Suprapubic skin (tissue), 4 donors: Measurements from ENCODE around the gene SENP1. TPM values are rescaled to one million over a fixed set of nuclear protein-coding genes. Genes with fewer than 3 reads are reported as not detected.

Experiments
- DNase-seq, 2 donors: peaks; one replicate each; pipeline ENCODE4 v3.0.0-alpha.2; 2019; ENCODE audit warnings: low spot score in 2 of 2
- H3K27ac ChIP-seq: fragments of 200-600 bp; sonication (generic); one replicate; pipeline ENCODE4 v1.5.1; 2019
- H3K27me3 ChIP-seq: fragments of 200-600 bp; sonication (generic); one replicate; pipeline ENCODE4 v1.5.1; 2019
- H3K36me3 ChIP-seq: fragments of 200-600 bp; sonication (generic); one replicate; pipeline ENCODE4 v1.5.1; 2019
- H3K4me1 ChIP-seq: fragments of 200-600 bp; sonication (generic); one replicate; pipeline ENCODE4 v1.5.1; 2019
- H3K4me3 ChIP-seq: fragments of 200-600 bp; sonication (generic); one replicate; pipeline ENCODE4 v1.5.1; 2019; ENCODE audit warnings: mild to moderate bottlenecking
- H3K9me3 ChIP-seq: fragments of 200-600 bp; sonication (generic); one replicate; pipeline ENCODE4 v1.5.1; 2019
- EP300 ChIP-seq: sonication (generic); formaldehyde crosslinking; IDR thresholded peaks from one replicate; pipeline ENCODE4 v1.6.1; 2017; ENCODE audit warnings: antibody characterized with exemption
- POLR2A ChIP-seq, 2 donors: fragments of 450-650 bp; IDR thresholded peaks; one replicate each; pipeline ENCODE4 v1.6.1; 2017; ENCODE audit warnings: antibody characterized with exemption in 2 of 2, mild to moderate bottlenecking in 2 of 2, moderate library complexity in 2 of 2
- POLR2AphosphoS5 ChIP-seq, 3 donors: sonication (generic); formaldehyde crosslinking; IDR thresholded peaks; one replicate each; pipeline ENCODE4 v1.6.1; 2017; ENCODE audit warnings: antibody characterized with exemption in 3 of 3
- WGBS: methylation state at CpG from one replicate; pipeline ENCODE4 v1.1.5; 2018; 5-methylcytosine and 5-hydroxymethylcytosine counted together
- total RNA-seq, 4 donors: library from RNA; depleted of rRNA; stranded (reverse); fragments of >200 nt; gene quantifications; one replicate each; pipeline ENCODE4 v1.1.0, GENCODE V29; 2016
- TF ChIP-seq, protein P1 (sequence below), 2 donors: fragments of 200-600 bp in 1 of 2; fragments of 450-650 bp in 1 of 2; sonication (generic) in 1 of 2; IDR thresholded peaks; one replicate each; pipeline ENCODE4 v1.5.1; 2016 to 2019; ENCODE audit warnings: antibody characterized with exemption in 2 of 2, mild to moderate bottlenecking in 1 of 2, moderate library complexity in 1 of 2

Gene SENP1
- total RNA-seq, 4 donors from 2014 or later: 13.5 to 25.5 (median 20.0) TPM

DNA sequence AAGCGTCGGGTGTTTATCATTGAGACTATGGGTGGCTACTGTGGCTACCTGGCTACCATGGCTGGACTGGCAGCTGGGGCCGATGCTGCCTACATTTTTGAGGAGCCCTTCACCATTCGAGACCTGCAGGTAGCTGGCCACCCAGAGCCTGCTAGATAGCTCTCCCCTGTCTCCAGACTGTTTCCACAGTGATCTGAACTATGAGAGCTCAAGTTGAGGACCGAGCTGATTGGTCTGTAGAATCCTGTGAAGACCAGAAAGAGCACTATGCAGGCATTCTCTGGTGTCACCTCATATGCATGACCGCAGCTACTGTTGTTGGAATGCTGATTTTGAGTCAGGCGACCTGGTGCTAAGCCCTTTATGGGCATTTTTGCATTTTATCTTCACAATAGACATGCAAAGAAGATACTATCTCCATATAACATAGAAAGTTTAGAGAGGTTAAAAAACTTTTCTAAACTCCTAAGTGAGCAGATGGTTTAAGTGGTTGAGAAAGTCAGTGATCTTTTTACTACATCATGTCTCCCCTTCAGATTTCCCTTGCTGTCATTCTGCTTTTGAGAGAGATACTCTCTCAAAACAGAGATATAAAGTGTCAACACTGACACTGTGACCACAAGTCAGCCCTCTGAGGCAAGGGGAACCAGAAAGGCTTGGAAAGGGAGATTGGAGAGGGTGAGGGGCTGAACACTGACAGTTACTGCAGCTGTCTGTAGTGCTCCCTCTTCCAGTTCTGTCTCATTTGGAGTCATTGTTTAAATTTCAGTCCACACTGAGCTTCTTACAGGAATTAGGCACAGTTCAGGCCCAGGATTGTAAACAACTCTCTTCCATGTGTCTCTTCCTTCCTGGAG lies 37.2 kb upstream of the SENP1 start:
- no peak for TF ChIP-seq EP300
- TF ChIP-seq POLR2AphosphoS5 (IDR thresholded peaks at IDR 0.05): no peak
- TF ChIP-seq, protein P1, sequence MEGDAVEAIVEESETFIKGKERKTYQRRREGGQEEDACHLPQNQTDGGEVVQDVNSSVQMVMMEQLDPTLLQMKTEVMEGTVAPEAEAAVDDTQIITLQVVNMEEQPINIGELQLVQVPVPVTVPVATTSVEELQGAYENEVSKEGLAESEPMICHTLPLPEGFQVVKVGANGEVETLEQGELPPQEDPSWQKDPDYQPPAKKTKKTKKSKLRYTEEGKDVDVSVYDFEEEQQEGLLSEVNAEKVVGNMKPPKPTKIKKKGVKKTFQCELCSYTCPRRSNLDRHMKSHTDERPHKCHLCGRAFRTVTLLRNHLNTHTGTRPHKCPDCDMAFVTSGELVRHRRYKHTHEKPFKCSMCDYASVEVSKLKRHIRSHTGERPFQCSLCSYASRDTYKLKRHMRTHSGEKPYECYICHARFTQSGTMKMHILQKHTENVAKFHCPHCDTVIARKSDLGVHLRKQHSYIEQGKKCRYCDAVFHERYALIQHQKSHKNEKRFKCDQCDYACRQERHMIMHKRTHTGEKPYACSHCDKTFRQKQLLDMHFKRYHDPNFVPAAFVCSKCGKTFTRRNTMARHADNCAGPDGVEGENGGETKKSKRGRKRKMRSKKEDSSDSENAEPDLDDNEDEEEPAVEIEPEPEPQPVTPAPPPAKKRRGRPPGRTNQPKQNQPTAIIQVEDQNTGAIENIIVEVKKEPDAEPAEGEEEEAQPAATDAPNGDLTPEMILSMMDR (IDR thresholded peaks at IDR 0.05): no peak
- TF ChIP-seq POLR2A (IDR thresholded peaks at IDR 0.05): no peak
- Histone ChIP-seq H3K4me3 (no peak overlapping the region), H3K4me1 (no peaks in the 10 kb centered on the region), H3K36me3 (peaks cover 96% of the 10 kb centered on the region), H3K9me3 (no peaks in the 10 kb centered on the region), H3K27ac (no peak overlapping the region), H3K27me3 (no peaks in the 10 kb centered on the region)
- no peak for DNase-seq
- 89% methylated on average over 7 of the region's 7 CpGs for WGBS

DNA sequence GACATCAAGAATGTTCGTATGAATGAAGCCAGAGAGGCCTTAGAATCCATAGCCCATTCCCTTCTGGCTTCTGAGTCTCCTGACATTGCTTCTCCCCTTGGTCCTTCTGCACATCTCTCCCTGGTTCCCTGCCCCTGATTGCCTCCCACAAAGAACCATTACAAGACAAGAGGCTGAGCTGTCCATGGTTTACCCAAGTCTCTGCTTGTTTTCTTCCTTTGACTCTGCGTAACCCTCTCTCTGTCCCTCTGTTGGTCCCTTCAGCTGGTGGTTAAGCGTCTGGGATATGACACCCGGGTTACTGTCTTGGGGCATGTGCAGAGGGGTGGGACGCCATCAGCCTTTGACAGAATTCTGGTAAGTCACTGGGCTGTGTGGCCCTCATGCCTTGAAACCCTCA lies 29.1 kb upstream of the SENP1 start:
- H3K27me3 ChIP-seq: no peaks in the 10 kb centered on the region
- H3K9me3 ChIP-seq: no peaks in the 10 kb centered on the region
- H3K36me3 ChIP-seq: peaks cover 88% of the 10 kb centered on the region
- no peak overlapping the region for H3K4me3 ChIP-seq
- 92% methylated on average over 5 of the region's 5 CpGs for WGBS
- DNase-seq: no peak
- no peak overlapping the region for H3K27ac ChIP-seq
- TF ChIP-seq, protein P1 (IDR thresholded peaks at IDR 0.05): no peak
- TF ChIP-seq EP300 (no peak), POLR2A (IDR thresholded peaks at IDR 0.05) (no peak), POLR2AphosphoS5 (IDR thresholded peaks at IDR 0.05) (no peak)
- H3K4me1 ChIP-seq: no peaks in the 10 kb centered on the region

DNA sequence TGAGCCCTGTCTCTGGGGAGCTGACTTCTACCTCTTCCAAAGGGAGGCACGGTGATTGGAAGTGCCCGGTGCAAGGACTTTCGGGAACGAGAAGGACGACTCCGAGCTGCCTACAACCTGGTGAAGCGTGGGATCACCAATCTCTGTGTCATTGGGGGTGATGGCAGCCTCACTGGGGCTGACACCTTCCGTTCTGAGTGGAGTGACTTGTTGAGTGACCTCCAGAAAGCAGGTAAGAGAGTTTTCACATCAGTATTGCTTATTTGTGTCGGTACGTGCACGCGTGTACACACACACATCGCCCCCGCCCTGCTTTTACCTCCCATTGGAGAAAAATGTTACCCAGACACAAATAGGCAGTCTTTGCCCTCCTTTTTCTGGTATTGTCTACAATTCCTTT lies 26.9 kb upstream of the SENP1 start:
- H3K36me3 ChIP-seq: peaks cover 66% of the 10 kb centered on the region
- 93% methylated on average over 14 of the region's 14 CpGs for WGBS
- H3K9me3 ChIP-seq: no peaks in the 10 kb centered on the region
- H3K4me3 ChIP-seq: no peak overlapping the region
- H3K27me3 ChIP-seq: no peaks in the 10 kb centered on the region
- H3K4me1 ChIP-seq: no peaks in the 10 kb centered on the region
- TF ChIP-seq POLR2AphosphoS5 (IDR thresholded peaks at IDR 0.05) (no peak), EP300 (no peak), POLR2A (IDR thresholded peaks at IDR 0.05) (no peak)
- TF ChIP-seq, protein P1 (IDR thresholded peaks at IDR 0.05): no peak
- H3K27ac ChIP-seq: no peak overlapping the region
- no peak for DNase-seq

- Histone ChIP-seq H3K36me3 (peaks cover 64% of the 10 kb centered on the region), H3K4me3 (no peak overlapping the region), H3K27ac (no peak overlapping the region), H3K9me3 (no peaks in the 10 kb centered on the region), H3K4me1 (no peaks in the 10 kb centered on the region), H3K27me3 (no peaks in the 10 kb centered on the region)
- 94% methylated on average over 2 of the region's 2 CpGs for WGBS
- DNase-seq: no peak
- TF ChIP-seq POLR2AphosphoS5 (IDR thresholded peaks at IDR 0.05) (no peak), EP300 (no peak), POLR2A (IDR thresholded peaks at IDR 0.05) (no peak)
- TF ChIP-seq, protein P1 (IDR thresholded peaks at IDR 0.05): no peak
These were observed 25.6 kb upstream of the SENP1 start for GRCh38 chr12:48131517-48131916.

DNA sequence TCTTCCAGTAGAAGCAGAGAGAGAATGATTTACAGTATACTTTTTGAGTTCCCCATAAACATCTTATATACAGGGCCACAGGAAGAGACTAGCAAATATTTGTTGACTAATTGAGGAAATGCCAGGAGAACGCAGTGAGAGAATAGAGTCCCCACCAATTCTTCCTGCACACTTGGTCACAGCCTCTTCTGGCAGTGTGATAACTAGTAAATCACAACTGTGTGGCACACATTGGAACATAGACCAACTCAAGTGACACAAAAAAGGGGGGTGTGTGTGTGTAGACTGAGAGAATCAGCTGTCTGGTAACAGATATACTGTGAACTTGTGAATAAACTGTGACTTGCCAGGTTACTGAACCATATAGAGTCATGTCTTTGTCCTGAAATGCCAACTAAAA lies 23.5 kb upstream of the SENP1 start:
- Histone ChIP-seq H3K36me3 (peaks cover 50% of the 10 kb centered on the region), H3K9me3 (no peaks in the 10 kb centered on the region), H3K4me3 (no peak overlapping the region), H3K4me1 (no peaks in the 10 kb centered on the region), H3K27ac (no peak overlapping the region), H3K27me3 (no peaks in the 10 kb centered on the region)
- TF ChIP-seq, protein P1 (IDR thresholded peaks at IDR 0.05): no peak
- TF ChIP-seq POLR2AphosphoS5 (IDR thresholded peaks at IDR 0.05): no peak
- TF ChIP-seq EP300: no peak
- TF ChIP-seq POLR2A (IDR thresholded peaks at IDR 0.05): no peak
- 83% methylated on average over 1 of the region's 1 CpG for WGBS
- no peak for DNase-seq
